Neural cell (in vitro differentiated cells): ENCODE results near the gene PTPRT. TPM values are rescaled to one million over a fixed set of nuclear protein-coding genes. Genes with fewer than 3 reads are reported as not detected.

Source experiments
- H2AFZ ChIP-seq: fragments of 200-600, 300-800 bp; sonication (generic), shearing (Covaris generic); 2 replicates; pipeline ENCODE4 v1.6.0; 2014; ENCODE audit warnings: low read depth, mild to moderate bottlenecking, antibody characterized with exemption, low read length, moderate library complexity
- H3F3A ChIP-seq: fragments of 200-600 bp; shearing (Covaris generic); 2 replicates; pipeline ENCODE4 v1.6.1; 2016; ENCODE audit warnings: mild to moderate bottlenecking, moderate library complexity, mixed read lengths, antibody characterized with exemption, low read length; ENCODE audit not compliant: insufficient read depth, poor library complexity, severe bottlenecking
- H3K27ac ChIP-seq: fragments of 200-600, 300-800 bp; sonication (generic), shearing (Covaris generic); 2 replicates; pipeline ENCODE4 v1.5.1; 2014; ENCODE audit warnings: mild to moderate bottlenecking, low read length, moderate library complexity
- H3K27me3 ChIP-seq: fragments of 300-800, 200-600 bp; sonication (generic), shearing (Covaris generic); 2 replicates; pipeline ENCODE4 v1.6.0; 2014; ENCODE audit warnings: mild to moderate bottlenecking, low read depth, low read length, moderate library complexity; ENCODE audit not compliant: insufficient read depth
- H3K36me3 ChIP-seq: fragments of 300-800, 200-600 bp; sonication (generic), shearing (Covaris generic); 2 replicates; pipeline ENCODE4 v1.5.1; 2014; ENCODE audit warnings: mild to moderate bottlenecking, antibody characterized with exemption, low read length, moderate library complexity; ENCODE audit not compliant: insufficient read depth
- H3K4me2 ChIP-seq: fragments of 300-800, 200-600 bp; sonication (generic), shearing (Covaris generic); 2 replicates; pipeline ENCODE4 v1.6.0; 2014; ENCODE audit warnings: mild to moderate bottlenecking, low read length
- H3K4me3 ChIP-seq: fragments of 300-800, 200-600 bp; sonication (generic), shearing (Covaris generic); 2 replicates; pipeline ENCODE4 v1.5.1; 2014; ENCODE audit warnings: mild to moderate bottlenecking, low read length, moderate library complexity
- H3K79me2 ChIP-seq: fragments of 200-600 bp; shearing (Covaris generic); replicated peaks from 2 replicates; pipeline ENCODE4 v1.6.0; 2014; ENCODE audit warnings: mild to moderate bottlenecking, low read length, moderate library complexity; ENCODE audit not compliant: insufficient read depth
- H3K9ac ChIP-seq: fragments of 300-800, 200-600 bp; sonication (generic), shearing (Covaris generic); 2 replicates; pipeline ENCODE4 v1.6.1; 2016; ENCODE audit warnings: mild to moderate bottlenecking, low read length, mixed read lengths
- H3K9me2 ChIP-seq: fragments of 200-600 bp; shearing (Covaris generic); 2 replicates; pipeline ENCODE4 v1.6.1; 2016; ENCODE audit warnings: mild to moderate bottlenecking, low read length, mixed read lengths; ENCODE audit not compliant: insufficient read depth
- H3K9me3 ChIP-seq: fragments of 200-600, 300-800 bp; sonication (generic), shearing (Covaris generic); 2 replicates; pipeline ENCODE4 v1.6.1; 2016; ENCODE audit warnings: mild to moderate bottlenecking, mixed run types, low read length, moderate library complexity, mixed read lengths
- H4K20me1 ChIP-seq: fragments of 200-600 bp; shearing (Covaris generic); 2 replicates; pipeline ENCODE4 v1.6.1; 2016; ENCODE audit warnings: mild to moderate bottlenecking, mixed run types; ENCODE audit not compliant: insufficient read depth
- EP300 ChIP-seq: fragments of 450-650 bp; conservative IDR thresholded peaks from 2 replicates; pipeline ENCODE4 v1.6.1; 2014; ENCODE audit warnings: antibody characterized with exemption, mild to moderate bottlenecking, moderate library complexity; ENCODE audit not compliant: poor library complexity, severe bottlenecking
- EZH2 ChIP-seq: fragments of 200-600, 300-800 bp; shearing (Covaris generic), sonication (generic); IDR thresholded peaks from 2 replicates; pipeline ENCODE4 v1.6.1; 2014; ENCODE audit warnings: antibody characterized with exemption, low read length, borderline replicate concordance, mild to moderate bottlenecking; ENCODE audit not compliant: insufficient read depth, poor library complexity, severe bottlenecking
- MXI1 ChIP-seq: fragments of 450-650 bp; conservative IDR thresholded peaks from 2 replicates; pipeline ENCODE4 v1.6.1; 2014; ENCODE audit warnings: antibody characterized with exemption, mild to moderate bottlenecking; ENCODE audit not compliant: poor library complexity, severe bottlenecking
- POLR2AphosphoS5 ChIP-seq: IDR thresholded peaks from 2 replicates; pipeline ENCODE4 v1.6.1; 2012
- RAD21 ChIP-seq: fragments of 450-650 bp; conservative IDR thresholded peaks from 2 replicates; pipeline ENCODE4 v1.6.1; 2014; ENCODE audit warnings: antibody characterized with exemption, mild to moderate bottlenecking, moderate library complexity
- SMC3 ChIP-seq: fragments of 450-650 bp; conservative IDR thresholded peaks from 2 replicates; pipeline ENCODE4 v1.6.1; 2014; ENCODE audit warnings: antibody characterized with exemption, mild to moderate bottlenecking, moderate library complexity; ENCODE audit not compliant: poor library complexity
- TAF1 ChIP-seq: IDR thresholded peaks from 2 replicates; pipeline ENCODE4 v1.6.1; 2012; ENCODE audit warnings: low read depth
- polyA plus RNA-seq: library from polyadenylated mRNA; depleted of rRNA; stranded (reverse); fragments of >200 nt; gene quantifications from 2 replicates; pipeline ENCODE4 v1.2.3, GENCODE V29; 2014
- TF ChIP-seq, protein P1 (sequence below): fragments of 450-650 bp; IDR thresholded peaks from 2 replicates; pipeline ENCODE4 v1.5.1; 2014; ENCODE audit warnings: antibody characterized with exemption, mild to moderate bottlenecking, moderate library complexity; ENCODE audit not compliant: poor library complexity, severe bottlenecking
- TF ChIP-seq, protein P2 (sequence below): IDR thresholded peaks from 2 replicates; pipeline ENCODE4 v1.6.1; 2012; ENCODE audit warnings: borderline replicate concordance

The PTPRT gene
- polyA plus RNA-seq, 1 donor from 2014 or later = 9.2 TPM

DNA sequence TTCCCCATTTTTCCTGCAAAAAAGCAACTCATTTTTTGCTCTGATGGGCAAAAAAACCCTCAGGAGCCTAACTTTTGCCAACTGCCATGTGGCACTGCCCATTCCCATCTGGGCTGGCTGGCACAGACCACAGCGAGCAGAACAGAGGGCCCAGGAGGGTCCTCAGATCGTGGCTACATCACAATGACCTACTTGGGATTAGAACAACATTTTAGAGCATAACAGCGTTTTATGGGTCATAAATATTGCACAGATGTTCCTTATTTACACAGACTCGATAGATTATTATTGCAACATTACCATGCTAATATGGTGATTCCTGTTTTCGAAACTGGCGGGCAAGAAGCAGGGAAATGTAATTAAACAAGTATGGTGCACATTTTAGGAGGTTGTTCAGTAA, 28.0 kb downstream of the PTPRT start:
- no peaks in the 10 kb centered on the region for H3K27me3 ChIP-seq
- H3K27ac ChIP-seq = no peak overlapping the region
- TF ChIP-seq POLR2AphosphoS5 (no peak), EP300 (no peak), SMC3 (no peak), MXI1 (no peak), EZH2 (no peak), TAF1 (no peak), RAD21 (no peak)
- TF ChIP-seq, protein P1, sequence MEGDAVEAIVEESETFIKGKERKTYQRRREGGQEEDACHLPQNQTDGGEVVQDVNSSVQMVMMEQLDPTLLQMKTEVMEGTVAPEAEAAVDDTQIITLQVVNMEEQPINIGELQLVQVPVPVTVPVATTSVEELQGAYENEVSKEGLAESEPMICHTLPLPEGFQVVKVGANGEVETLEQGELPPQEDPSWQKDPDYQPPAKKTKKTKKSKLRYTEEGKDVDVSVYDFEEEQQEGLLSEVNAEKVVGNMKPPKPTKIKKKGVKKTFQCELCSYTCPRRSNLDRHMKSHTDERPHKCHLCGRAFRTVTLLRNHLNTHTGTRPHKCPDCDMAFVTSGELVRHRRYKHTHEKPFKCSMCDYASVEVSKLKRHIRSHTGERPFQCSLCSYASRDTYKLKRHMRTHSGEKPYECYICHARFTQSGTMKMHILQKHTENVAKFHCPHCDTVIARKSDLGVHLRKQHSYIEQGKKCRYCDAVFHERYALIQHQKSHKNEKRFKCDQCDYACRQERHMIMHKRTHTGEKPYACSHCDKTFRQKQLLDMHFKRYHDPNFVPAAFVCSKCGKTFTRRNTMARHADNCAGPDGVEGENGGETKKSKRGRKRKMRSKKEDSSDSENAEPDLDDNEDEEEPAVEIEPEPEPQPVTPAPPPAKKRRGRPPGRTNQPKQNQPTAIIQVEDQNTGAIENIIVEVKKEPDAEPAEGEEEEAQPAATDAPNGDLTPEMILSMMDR = no peak

DNA sequence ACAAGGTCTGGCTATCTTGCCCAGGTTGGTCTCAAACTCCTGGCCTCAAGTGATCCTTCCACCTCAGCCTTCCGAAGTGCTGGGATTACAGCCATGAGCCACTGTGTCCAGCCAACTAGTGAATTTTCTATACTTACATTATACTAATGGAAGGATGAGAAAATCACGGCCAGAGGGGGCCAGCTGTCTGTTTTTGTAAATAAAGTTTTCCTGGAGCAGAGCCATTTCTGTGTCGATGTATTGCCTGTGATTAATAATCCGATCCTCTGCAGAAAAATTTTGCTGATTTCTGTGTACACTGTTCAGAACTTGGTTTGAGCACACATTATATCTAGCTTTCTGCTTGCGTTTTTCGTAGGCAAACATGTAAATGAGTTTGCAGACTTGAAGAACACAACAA, 28.8 kb downstream of the PTPRT start:
- no peaks in the 10 kb centered on the region for H3K9me3 ChIP-seq
- H3K79me2 ChIP-seq = no peaks in the 10 kb centered on the region
- H3K4me3 ChIP-seq = no peak overlapping the region
- no peaks in the 10 kb centered on the region for H3K9me2 ChIP-seq
- no peak overlapping the region for H3K4me2 ChIP-seq
- H3K27me3 ChIP-seq = no peaks in the 10 kb centered on the region
- TF ChIP-seq EZH2 (no peak), RAD21 (no peak), TAF1 (no peak), POLR2AphosphoS5 (no peak), MXI1 (no peak), SMC3 (no peak), EP300 (no peak)
- TF ChIP-seq, protein P2, sequence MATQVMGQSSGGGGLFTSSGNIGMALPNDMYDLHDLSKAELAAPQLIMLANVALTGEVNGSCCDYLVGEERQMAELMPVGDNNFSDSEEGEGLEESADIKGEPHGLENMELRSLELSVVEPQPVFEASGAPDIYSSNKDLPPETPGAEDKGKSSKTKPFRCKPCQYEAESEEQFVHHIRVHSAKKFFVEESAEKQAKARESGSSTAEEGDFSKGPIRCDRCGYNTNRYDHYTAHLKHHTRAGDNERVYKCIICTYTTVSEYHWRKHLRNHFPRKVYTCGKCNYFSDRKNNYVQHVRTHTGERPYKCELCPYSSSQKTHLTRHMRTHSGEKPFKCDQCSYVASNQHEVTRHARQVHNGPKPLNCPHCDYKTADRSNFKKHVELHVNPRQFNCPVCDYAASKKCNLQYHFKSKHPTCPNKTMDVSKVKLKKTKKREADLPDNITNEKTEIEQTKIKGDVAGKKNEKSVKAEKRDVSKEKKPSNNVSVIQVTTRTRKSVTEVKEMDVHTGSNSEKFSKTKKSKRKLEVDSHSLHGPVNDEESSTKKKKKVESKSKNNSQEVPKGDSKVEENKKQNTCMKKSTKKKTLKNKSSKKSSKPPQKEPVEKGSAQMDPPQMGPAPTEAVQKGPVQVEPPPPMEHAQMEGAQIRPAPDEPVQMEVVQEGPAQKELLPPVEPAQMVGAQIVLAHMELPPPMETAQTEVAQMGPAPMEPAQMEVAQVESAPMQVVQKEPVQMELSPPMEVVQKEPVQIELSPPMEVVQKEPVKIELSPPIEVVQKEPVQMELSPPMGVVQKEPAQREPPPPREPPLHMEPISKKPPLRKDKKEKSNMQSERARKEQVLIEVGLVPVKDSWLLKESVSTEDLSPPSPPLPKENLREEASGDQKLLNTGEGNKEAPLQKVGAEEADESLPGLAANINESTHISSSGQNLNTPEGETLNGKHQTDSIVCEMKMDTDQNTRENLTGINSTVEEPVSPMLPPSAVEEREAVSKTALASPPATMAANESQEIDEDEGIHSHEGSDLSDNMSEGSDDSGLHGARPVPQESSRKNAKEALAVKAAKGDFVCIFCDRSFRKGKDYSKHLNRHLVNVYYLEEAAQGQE = no peak
- TF ChIP-seq, protein P1 = no peak
- no peaks in the 10 kb centered on the region for H3K36me3 ChIP-seq
- no peak overlapping the region for H3K9ac ChIP-seq
- no peaks in the 10 kb centered on the region for H3F3A ChIP-seq
- no peak overlapping the region for H3K27ac ChIP-seq
- H4K20me1 ChIP-seq = no peaks in the 10 kb centered on the region
- H2AFZ ChIP-seq = no peak overlapping the region

More for the DNA sequence above, 28.0 kb downstream of the PTPRT start:
- no peaks in the 10 kb centered on the region for H3K36me3 ChIP-seq
- H2AFZ ChIP-seq = no peak overlapping the region
- no peak overlapping the region for H3K9ac ChIP-seq
- H3K9me2 ChIP-seq = no peaks in the 10 kb centered on the region
- no peaks in the 10 kb centered on the region for H4K20me1 ChIP-seq
- no peaks in the 10 kb centered on the region for H3K9me3 ChIP-seq
- H3K79me2 ChIP-seq = no peaks in the 10 kb centered on the region
- no peak overlapping the region for H3K4me3 ChIP-seq
- H3K4me2 ChIP-seq = no peak overlapping the region
- H3F3A ChIP-seq = no peaks in the 10 kb centered on the region
